ENCODE data around the gene STX4. TPM values are rescaled to one million over a fixed set of nuclear protein-coding genes. Genes with fewer than 3 reads are reported as not detected.

STX4 gene
- total RNA-seq, 4 donors from 2014 or later: 50.8 to 163 (median 79.7) TPM

DNA sequence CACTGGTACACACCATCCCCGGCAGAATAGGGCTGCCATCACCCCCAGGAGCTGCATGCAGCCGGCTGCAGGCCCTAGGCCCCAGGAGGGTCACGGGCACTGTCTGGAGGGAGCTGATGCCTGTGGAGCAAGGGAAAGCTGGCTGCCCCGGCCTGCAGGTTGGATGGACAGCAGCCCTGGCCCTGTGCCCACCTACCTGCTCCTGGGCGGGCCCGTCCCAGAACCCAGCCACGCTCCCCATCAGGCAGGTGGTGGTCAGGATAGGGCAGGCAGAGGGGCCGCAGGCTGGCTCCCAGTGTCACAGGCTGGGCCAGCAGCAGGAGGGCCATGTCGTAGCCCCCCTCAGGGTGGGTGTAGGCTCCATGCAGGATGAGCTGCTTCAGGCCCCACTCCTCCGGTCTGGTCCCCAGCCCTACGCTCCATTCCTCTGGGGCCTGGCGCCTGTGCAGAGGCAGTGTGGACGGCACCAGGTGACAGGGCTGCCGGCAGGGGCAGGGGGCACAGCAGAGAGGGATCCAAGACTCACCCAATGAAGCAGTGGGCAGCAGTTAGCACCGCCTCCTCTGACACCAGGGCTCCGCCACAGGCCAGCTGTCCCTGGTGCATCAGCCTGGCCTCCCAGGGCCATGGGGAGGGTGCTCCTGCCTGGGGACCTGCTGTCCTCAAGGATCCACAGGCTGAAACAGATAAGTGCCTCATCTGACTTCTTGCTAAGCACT lies 51.4 kb downstream of the STX4 start:
- no peaks in the 10 kb centered on the region for H3K4me1 ChIP-seq
- H3K9me3 ChIP-seq: no peaks in the 10 kb centered on the region
- DNase-seq: no peak
- H3K27ac ChIP-seq: no peak overlapping the region
- H3K27me3 ChIP-seq: no peaks in the 10 kb centered on the region
- TF ChIP-seq POLR2AphosphoS5 (IDR thresholded peaks at IDR 0.05): no peak
- no peak for TF ChIP-seq EP300 (IDR thresholded peaks at IDR 0.05; ENCODE audit: low read depth)
- TF ChIP-seq, protein P1, sequence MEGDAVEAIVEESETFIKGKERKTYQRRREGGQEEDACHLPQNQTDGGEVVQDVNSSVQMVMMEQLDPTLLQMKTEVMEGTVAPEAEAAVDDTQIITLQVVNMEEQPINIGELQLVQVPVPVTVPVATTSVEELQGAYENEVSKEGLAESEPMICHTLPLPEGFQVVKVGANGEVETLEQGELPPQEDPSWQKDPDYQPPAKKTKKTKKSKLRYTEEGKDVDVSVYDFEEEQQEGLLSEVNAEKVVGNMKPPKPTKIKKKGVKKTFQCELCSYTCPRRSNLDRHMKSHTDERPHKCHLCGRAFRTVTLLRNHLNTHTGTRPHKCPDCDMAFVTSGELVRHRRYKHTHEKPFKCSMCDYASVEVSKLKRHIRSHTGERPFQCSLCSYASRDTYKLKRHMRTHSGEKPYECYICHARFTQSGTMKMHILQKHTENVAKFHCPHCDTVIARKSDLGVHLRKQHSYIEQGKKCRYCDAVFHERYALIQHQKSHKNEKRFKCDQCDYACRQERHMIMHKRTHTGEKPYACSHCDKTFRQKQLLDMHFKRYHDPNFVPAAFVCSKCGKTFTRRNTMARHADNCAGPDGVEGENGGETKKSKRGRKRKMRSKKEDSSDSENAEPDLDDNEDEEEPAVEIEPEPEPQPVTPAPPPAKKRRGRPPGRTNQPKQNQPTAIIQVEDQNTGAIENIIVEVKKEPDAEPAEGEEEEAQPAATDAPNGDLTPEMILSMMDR (IDR thresholded peaks at IDR 0.05): no peak
- TF ChIP-seq POLR2A (IDR thresholded peaks at IDR 0.05): no peak
- peaks cover 0 to 12% (median 8%) of the 10 kb centered on the region in 4 donors for H3K36me3 ChIP-seq
- no peak overlapping the region for H3K4me3 ChIP-seq
- in situ Hi-C loops (cut with MboI; ENCODE audit: low pct_ligation_motif_present in 1 of 4, low pct_unique_long_range_greater_than_20kb in 1 of 4, low sequenced_read_pairs in 3 of 4): no loop called here
- 90% methylated on average over 12 of the region's 16 CpGs; no CpG with 5 or more reads in 1 of the 2 donors for WGBS, 2 donors (ENCODE audit: low coverage in 1 of 2)
- intact Hi-C loops (cut with DNase I; ENCODE audit: low total_unique reads): no loop called here

DNA sequence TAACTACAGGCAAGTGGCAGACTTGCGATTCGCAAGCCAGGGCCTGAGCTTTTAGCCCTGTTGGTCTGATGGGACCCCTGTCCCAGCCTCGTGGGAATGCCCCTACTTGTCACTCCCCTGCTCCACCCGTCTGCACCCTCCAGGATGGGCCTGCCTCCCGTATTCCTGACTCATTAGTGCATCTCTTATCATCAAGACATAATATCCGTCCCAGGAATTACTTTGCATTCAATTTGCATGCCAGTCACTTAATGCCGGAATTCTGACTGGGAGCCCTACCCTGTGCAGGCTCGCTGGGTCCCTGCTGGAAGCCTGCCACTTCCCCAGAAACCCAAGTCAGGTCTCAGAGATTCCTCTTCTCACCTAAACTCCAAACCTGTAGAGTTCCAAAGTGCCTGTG lies 52.1 kb downstream of the STX4 start:
- Histone ChIP-seq H3K4me1 (no peaks in the 10 kb centered on the region), H3K9me3 (no peaks in the 10 kb centered on the region), H3K36me3 (peaks cover 0 to 6% (median 2%) of the 10 kb centered on the region in 4 donors), H3K4me3 (no peak overlapping the region), H3K27me3 (no peaks in the 10 kb centered on the region), H3K27ac (no peak overlapping the region)
- intact Hi-C loops (cut with DNase I; ENCODE audit: low total_unique reads) (no loop called here), in situ Hi-C loops (cut with MboI; ENCODE audit: low pct_ligation_motif_present in 1 of 4, low pct_unique_long_range_greater_than_20kb in 1 of 4, low sequenced_read_pairs in 3 of 4) (no loop called here)
- TF ChIP-seq POLR2AphosphoS5 (IDR thresholded peaks at IDR 0.05) (no peak), EP300 (IDR thresholded peaks at IDR 0.05; ENCODE audit: low read depth) (no peak), POLR2A (IDR thresholded peaks at IDR 0.05) (no peak)
- TF ChIP-seq, protein P1 (IDR thresholded peaks at IDR 0.05): no peak
- WGBS, 2 donors (ENCODE audit: low coverage in 1 of 2): 81 to 82% methylated on average over 5 to 8 of the region's 8 CpGs
- no peak for DNase-seq

DNA sequence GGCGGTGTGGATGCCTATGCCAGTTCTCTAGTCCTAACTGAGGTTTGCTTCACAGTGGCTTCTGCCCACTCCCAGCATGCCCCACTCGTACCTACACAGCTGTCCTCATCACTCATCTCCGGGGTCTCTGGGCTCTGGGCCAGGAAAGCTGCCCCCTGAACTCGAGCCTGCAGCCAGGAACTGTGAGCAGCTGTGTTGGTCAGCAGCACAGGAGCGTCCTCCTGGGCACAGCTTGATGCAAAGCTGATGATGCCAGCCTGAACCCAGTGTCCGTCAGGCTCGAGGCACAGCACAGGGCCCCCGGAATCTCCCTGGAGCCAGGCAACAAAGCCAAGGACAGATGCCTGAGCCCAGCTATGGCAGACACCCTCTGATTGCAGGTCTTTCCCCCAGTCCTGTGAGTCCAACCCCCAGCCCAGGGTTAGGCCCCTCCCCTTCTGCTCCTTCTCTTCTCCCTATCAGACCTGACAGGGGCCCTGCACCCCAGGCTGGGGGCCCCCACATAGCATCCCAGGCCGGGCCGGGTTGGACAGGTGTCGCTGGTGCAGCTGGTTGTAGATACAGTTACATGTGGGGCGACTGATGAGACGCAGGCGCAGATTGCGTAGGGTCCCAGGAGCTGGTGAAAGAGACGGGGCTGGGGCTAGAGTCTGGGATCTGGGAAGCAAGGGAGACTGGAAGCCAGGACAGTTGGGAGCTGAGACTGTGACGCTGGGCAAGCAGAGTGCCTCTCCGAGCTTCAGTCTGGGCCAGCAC lies 52.7 kb downstream of the STX4 start:
- H3K27ac ChIP-seq: no peak overlapping the region
- no peaks in the 10 kb centered on the region for H3K27me3 ChIP-seq
- no peaks in the 10 kb centered on the region for H3K4me1 ChIP-seq
- WGBS, 2 donors (ENCODE audit: low coverage in 1 of 2): 89% methylated on average over 18 of the region's 18 CpGs; no CpG with 5 or more reads in 1 of the 2 donors
- in situ Hi-C loops (cut with MboI; ENCODE audit: low pct_ligation_motif_present in 1 of 4, low pct_unique_long_range_greater_than_20kb in 1 of 4, low sequenced_read_pairs in 3 of 4) (no loop called here), intact Hi-C loops (cut with DNase I; ENCODE audit: low total_unique reads) (no loop called here)
- H3K36me3 ChIP-seq: no peaks in the 10 kb centered on the region
- H3K9me3 ChIP-seq: no peaks in the 10 kb centered on the region
- no peak overlapping the region for H3K4me3 ChIP-seq
- DNase-seq: no peak
- TF ChIP-seq, protein P1 (IDR thresholded peaks at IDR 0.05): no peak
- TF ChIP-seq POLR2AphosphoS5 (IDR thresholded peaks at IDR 0.05) (no peak), EP300 (IDR thresholded peaks at IDR 0.05; ENCODE audit: low read depth) (no peak), POLR2A (IDR thresholded peaks at IDR 0.05) (no peak)

DNA sequence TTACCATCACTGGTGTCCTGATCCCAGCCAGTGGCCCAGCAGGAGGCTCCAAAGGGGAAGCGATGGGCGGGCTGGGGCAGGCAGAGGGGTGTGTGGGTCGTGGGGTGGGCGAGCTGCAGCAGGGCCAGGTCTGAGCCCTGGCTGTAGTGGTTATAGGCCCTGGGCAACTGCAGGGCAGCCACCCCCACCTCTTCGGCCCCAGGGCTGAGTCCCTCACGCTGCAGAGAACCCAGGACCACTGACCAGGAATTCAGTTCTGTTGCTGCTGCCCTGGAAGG lies 53.2 kb downstream of the STX4 start:
- 88% methylated on average over 6 of the region's 6 CpGs; no CpG with 5 or more reads in 1 of the 2 donors for WGBS, 2 donors (ENCODE audit: low coverage in 1 of 2)
- intact Hi-C loops (cut with DNase I; ENCODE audit: low total_unique reads): no loop called here
- Histone ChIP-seq H3K4me1 (no peaks in the 10 kb centered on the region), H3K27me3 (no peaks in the 10 kb centered on the region), H3K9me3 (no peaks in the 10 kb centered on the region), H3K36me3 (no peaks in the 10 kb centered on the region), H3K27ac (no peak overlapping the region), H3K4me3 (no peak overlapping the region)
- TF ChIP-seq, protein P1 (IDR thresholded peaks at IDR 0.05): no peak
- TF ChIP-seq EP300 (IDR thresholded peaks at IDR 0.05; ENCODE audit: low read depth) (no peak), POLR2AphosphoS5 (IDR thresholded peaks at IDR 0.05) (no peak), POLR2A (IDR thresholded peaks at IDR 0.05) (no peak)
- in situ Hi-C loops (cut with MboI; ENCODE audit: low pct_ligation_motif_present in 1 of 4, low pct_unique_long_range_greater_than_20kb in 1 of 4, low sequenced_read_pairs in 3 of 4): no loop called here
- no peak for DNase-seq
